Endothelial cell of hepatic sinusoid (primary cell): Measurements from ENCODE around the gene STIM1.

Experiments
- in situ Hi-C: cut with HindIII; loops from 2 replicates; pipeline ENCODE4 v1.10.0; 2017; ENCODE audit warnings: low sequenced_read_pairs

The STIM1 gene

GRCh38 chr11:4059424-4059823 lies 204.0 kb downstream of the STIM1 start:
- in situ Hi-C loops, result no loop called here

- in situ Hi-C loops, result no loop called here
These were observed 204.9 kb downstream of the STIM1 start for GRCh38 chr11:4060182-4060923.

GRCh38 chr11:4061700-4062099 lies 206.2 kb downstream of the STIM1 start:
- in situ Hi-C loops, result no loop called here

GRCh38 chr11:4063348-4063747 lies 207.9 kb downstream of the STIM1 start:
- in situ Hi-C loops, result no loop called here

GRCh38 chr11:4064278-4064955 lies 209.0 kb downstream of the STIM1 start:
- in situ Hi-C loops, result no loop called here

GRCh38 chr11:4065086-4065485 lies 209.6 kb downstream of the STIM1 start:
- in situ Hi-C loops, result no loop called here

- in situ Hi-C loops, result no loop called here
These were observed 210.3 kb downstream of the STIM1 start for GRCh38 chr11:4065601-4066377.

GRCh38 chr11:4066910-4067309 lies 211.4 kb downstream of the STIM1 start:
- in situ Hi-C loops, result no loop called here

- in situ Hi-C loops, result no loop called here
These were observed 213.5 kb downstream of the STIM1 start for GRCh38 chr11:4068962-4069361.

GRCh38 chr11:4071325-4071724 lies 215.9 kb downstream of the STIM1 start:
- in situ Hi-C loops, result loop anchor here (5.0 to 10.0 kb wide), 3 partner anchors 36 to 219 kb away; no protein-coding TSS in a partner anchor

- in situ Hi-C loops, result loop anchor here (5.0 to 10.0 kb wide), 3 partner anchors 35 to 220 kb away; no protein-coding TSS in a partner anchor
These were observed 216.4 kb downstream of the STIM1 start for GRCh38 chr11:4071914-4072313.

- in situ Hi-C loops, result loop anchor here (5.0 to 10.0 kb wide), 3 partner anchors 35 to 220 kb away; no protein-coding TSS in a partner anchor
These were observed 217.3 kb downstream of the STIM1 start for GRCh38 chr11:4072668-4073285.

GRCh38 chr11:4074266-4074665 lies 218.8 kb downstream of the STIM1 start:
- in situ Hi-C loops, result loop anchor here (5.0 to 10.0 kb wide), 3 partner anchors 33 to 222 kb away; no protein-coding TSS in a partner anchor

- in situ Hi-C loops, result loop anchor here (10.0 kb wide), 1 partner anchor 112 kb away; no protein-coding TSS in a partner anchor
These were observed 221.3 kb downstream of the STIM1 start for GRCh38 chr11:4076774-4077173.

GRCh38 chr11:4083198-4083597 lies 227.7 kb downstream of the STIM1 start:
- in situ Hi-C loops, result no loop called here

GRCh38 chr11:4084406-4085125 lies 229.1 kb downstream of the STIM1 start:
- in situ Hi-C loops, result loop anchor here (5.0 kb wide), 1 partner anchor 48 kb away; no protein-coding TSS in a partner anchor

GRCh38 chr11:4085575-4085974 lies 230.1 kb downstream of the STIM1 start:
- in situ Hi-C loops, result loop anchor here (5.0 kb wide), 1 partner anchor 47 kb away; no protein-coding TSS in a partner anchor

GRCh38 chr11:4086575-4087353 lies 231.3 kb downstream of the STIM1 start:
- in situ Hi-C loops, result loop anchor here (5.0 kb wide), 1 partner anchor 46 kb away; no protein-coding TSS in a partner anchor

GRCh38 chr11:4087551-4087950 lies 232.1 kb downstream of the STIM1 start:
- in situ Hi-C loops, result loop anchor here (5.0 kb wide), 1 partner anchor 45 kb away; no protein-coding TSS in a partner anchor
